ENCODE results near the gene FHDC1.
"Not testable (repeated sequence)": the region's sequence is repeated elsewhere in the genome, so short reads cannot be mapped to it uniquely, and the experiment has no call there.

The FHDC1 gene, protein sequence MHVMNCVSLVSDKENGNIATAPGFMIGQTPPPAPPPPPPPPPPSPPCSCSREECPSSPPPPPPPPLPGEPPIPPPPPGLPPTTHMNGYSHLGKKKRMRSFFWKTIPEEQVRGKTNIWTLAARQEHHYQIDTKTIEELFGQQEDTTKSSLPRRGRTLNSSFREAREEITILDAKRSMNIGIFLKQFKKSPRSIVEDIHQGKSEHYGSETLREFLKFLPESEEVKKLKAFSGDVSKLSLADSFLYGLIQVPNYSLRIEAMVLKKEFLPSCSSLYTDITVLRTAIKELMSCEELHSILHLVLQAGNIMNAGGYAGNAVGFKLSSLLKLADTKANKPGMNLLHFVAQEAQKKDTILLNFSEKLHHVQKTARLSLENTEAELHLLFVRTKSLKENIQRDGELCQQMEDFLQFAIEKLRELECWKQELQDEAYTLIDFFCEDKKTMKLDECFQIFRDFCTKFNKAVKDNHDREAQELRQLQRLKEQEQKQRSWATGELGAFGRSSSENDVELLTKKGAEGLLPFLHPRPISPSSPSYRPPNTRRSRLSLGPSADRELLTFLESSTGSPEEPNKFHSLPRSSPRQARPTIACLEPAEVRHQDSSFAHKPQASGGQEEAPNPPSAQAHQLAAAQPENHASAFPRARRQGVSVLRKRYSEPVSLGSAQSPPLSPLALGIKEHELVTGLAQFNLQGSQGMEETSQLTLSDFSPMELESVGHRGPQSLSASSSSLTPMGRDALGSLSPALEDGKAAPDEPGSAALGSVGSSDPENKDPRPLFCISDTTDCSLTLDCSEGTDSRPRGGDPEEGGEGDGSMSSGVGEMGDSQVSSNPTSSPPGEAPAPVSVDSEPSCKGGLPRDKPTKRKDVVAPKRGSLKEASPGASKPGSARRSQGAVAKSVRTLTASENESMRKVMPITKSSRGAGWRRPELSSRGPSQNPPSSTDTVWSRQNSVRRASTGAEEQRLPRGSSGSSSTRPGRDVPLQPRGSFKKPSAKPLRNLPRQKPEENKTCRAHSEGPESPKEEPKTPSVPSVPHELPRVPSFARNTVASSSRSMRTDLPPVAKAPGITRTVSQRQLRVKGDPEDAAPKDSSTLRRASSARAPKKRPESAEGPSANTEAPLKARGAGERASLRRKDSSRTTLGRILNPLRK

GRCh38 chr4:152935631-152936445 is at the start of gene FHDC1:
FHDC1 (plus strand) TSS chr4:152936323; CDS start chr4:152943058, 6,735 bp downstream.
- DNase-seq: no peak

DNA sequence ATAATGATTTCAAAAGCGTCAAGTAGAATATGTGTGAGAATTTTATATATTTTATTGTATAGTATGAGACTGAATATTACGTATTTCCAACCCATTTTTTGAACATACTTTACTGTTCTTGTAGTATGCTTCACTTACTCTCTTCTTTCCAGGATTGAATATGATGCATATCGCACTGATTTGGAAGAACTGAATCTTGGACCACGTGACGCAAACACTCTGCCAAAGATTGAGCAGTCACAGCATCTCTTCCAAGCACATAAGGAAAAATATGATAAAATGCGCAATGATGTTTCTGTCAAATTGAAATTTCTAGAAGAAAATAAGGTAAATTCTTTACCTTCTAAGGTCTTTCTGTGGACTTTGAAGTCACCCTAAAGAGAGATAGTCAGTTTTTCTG is 48.1 kb upstream of the FHDC1 start:
- DNase-seq: no peak

GRCh38 chr4:152892974-152893373 is 43.1 kb upstream of the FHDC1 start:
- DNase-seq: no peak

- no peak for DNase-seq
Observed at GRCh38 chr4:152894673-152895072, 41.5 kb upstream of the FHDC1 start.

DNA sequence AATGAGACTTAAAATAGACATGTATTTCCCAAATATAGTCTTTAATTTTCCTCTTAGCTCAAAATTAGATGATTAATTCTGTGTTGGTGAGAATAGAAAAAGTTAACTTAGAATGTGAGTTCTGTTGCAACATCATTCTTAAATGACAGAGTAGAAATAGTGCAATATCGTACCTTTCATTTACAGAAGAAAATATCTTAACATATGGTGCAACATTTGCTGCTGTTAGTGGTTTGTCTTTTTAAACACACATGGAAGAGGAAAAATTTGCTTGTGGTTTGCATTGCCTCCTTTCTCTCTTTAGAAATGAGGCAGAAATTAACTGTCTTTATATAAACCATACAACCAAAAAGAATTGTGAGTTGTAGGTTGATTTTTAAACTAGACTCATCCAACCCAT is 39.3 kb upstream of the FHDC1 start:
- DNase-seq: no peak

DNA sequence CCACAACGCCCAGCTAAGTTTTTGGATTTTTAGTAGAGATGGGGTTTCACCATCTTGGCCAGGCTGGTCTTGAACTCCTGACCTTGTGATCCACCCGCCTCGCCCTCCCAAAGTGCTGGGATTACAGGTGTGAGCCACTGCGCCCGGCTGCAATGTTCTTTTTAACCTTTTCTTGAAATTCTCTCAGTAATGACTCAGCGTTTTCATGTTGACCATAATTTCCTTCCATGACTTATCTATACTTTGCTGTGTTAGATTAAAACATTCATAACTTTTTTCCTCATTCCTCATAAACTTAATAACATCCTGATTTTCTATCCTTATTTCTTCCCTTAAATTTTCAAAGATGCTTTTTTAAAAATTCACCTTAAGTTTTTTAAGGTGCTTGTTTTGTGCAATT is 38.0 kb upstream of the FHDC1 start:
- not testable (repeated sequence) for DNase-seq

GRCh38 chr4:152898606-152899005 is 37.5 kb upstream of the FHDC1 start:
- no peak for DNase-seq

DNA sequence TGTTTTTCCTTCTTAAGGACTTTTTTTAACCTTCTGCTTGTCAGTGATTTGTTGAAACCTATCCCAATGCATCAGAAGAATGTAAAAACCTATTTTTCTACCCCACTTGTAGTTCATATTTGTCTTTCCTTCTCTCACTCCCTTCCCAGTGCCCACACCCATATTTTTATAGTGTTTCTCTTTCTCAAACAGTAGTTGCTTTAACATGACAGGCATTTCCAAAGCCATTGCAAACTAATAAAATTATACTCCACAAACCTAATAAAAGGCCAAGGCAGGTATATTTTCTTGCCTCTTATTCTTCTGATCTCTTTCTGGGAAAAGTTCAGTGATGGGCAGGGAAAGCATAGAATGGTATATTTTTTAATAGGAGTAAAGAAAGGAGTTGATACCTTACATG is 35.7 kb upstream of the FHDC1 start:
- DNase-seq: no peak

DNA sequence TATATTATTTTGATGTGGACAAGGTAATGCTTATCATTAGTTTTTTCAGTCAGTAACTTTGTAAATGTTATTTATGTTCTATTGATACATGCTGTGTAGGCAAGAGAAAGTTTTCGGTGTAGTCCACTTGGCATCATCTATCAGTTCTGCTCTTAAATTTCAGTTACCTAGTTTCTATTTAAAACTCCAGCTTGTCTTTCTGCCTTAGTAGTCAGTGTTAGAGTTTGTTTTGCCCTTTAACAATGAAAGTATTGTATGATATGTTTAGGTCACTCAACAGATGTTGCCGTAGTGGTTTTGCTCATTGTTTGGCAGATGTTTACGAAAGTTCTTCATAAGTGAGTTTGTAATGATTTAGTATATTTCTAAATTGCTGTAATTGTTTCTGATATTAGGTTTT is 34.9 kb upstream of the FHDC1 start:
- no peak for DNase-seq

GRCh38 chr4:152903658-152904057 is 32.5 kb upstream of the FHDC1 start:
- no peak for DNase-seq

GRCh38 chr4:152909901-152910300 is 26.2 kb upstream of the FHDC1 start:
- no peak for DNase-seq

GRCh38 chr4:152910521-152910920 is 25.6 kb upstream of the FHDC1 start:
- no peak for DNase-seq

DNA sequence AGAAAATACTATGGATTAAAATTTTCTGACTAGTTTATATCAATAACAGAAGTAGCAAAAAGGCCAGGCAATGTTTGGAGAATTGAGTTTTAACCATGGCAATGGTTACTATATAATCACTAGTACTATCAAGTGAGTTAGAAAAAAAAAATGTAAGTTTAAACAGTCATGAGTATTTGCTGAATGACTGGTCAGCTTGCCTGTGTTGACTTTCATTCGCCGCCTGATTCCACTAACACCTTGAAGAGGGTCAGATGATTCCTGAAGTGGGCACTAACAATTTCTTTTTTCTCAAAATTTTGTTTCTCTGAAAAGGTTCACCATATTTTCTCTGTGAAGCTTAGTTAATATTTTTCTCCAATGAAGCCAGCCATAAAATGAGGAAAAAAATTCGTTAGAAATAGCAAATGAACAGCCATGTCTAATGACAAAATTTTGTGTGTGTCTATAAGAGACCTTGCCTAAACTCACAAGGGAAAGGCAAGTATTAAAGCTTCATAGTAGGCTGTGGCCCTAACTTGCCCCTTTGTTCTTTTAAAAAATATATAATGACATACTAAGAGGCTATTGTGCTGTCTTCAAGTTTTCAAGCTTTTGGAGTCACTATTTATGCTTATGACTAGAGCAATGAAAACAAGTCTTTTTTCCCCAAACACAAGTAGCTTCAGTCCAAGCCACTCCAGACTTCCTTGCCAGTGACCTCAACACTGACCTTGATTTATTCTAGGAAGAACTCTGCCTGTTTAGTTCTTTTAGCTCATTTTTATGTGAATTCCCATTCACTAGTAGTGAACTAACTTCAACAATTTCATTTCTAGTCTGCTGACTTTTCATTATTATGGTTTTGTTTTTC is 18.4 kb upstream of the FHDC1 start:
- DNase-seq: no peak

DNA sequence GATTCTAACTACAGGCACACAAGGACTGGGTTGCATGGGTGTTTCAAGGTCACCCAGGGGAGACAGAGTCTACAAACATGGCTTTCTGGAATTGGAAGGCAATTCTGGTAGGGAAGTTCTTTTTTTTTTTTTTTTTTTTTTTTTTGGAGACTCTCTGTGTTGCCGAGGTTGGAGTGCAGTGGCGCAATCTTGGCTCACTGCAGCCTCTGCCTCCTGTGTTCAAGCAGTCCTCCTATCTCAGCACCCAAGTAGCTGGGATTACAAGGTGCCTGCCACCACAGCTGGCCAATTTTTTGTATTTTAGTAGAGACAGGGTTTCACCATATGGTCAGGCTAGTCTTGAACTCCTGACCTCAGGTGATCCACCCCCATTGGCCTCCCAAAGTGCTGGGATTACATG is 16.3 kb upstream of the FHDC1 start:
- DNase-seq: no peak

GRCh38 chr4:152920768-152921167 is 15.4 kb upstream of the FHDC1 start:
- no peak for DNase-seq

- no peak for DNase-seq
Observed at GRCh38 chr4:152921284-152921683, 14.8 kb upstream of the FHDC1 start.

DNA sequence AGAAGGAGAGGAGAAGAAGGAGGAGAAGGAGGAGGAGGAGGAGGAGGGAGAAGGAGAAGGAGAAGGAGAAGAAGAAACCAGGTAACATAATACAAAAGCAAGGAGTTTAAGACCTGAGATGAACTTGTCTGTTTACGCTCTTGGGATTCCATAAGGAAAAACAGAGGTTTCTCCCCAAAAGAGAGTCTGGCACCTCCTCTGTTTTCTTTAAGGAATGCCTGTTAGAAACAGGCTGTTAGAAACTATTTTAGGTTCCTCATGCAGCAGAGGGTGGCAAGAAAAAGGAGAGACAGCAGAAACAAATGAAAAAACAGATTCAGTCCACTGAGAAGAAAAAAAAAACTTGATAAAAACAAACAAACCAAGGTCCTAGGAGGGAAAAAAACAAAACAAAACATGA is 10.3 kb upstream of the FHDC1 start:
- no peak for DNase-seq

- DNase-seq: no peak
Observed at GRCh38 chr4:152926959-152927358, 9.2 kb upstream of the FHDC1 start.

- no peak for DNase-seq
Observed at GRCh38 chr4:152927737-152928136, 8.4 kb upstream of the FHDC1 start.

DNA sequence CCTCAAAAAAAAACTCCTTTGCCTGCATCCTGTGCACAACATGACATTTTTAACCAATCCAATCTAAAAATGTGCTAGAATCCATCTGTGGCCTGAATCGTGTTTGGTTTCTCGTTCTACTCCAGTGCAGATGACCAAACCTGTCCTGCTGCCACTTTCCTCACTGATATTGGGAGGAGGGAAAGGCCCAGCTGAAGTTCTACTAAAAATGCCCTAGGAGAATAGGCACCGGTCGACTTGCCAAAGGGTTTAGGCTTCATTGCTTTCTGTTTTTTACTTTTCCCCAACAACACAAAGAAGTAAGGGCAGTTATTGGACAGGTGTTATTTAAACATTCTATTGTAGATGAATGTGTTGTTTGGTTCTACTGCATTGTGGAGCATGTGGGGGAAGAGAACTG is 7.8 kb upstream of the FHDC1 start:
- DNase-seq: no peak

- DNase-seq: no peak
Observed at GRCh38 chr4:152929888-152930287, 6.2 kb upstream of the FHDC1 start.

- DNase-seq: no peak
Observed at GRCh38 chr4:152935143-152935542, 980 bp upstream of the FHDC1 start.
